HG03575 (cell line): ENCODE results near the gene GPR15LG.
"Not testable (repeated sequence)": the region's sequence is repeated elsewhere in the genome, so short reads cannot be mapped to it uniquely, and the experiment has no call there.

Source experiments
- ATAC-seq: cut with Tn5 transposase; IDR thresholded peaks from one replicate; pipeline ENCODE4 v1.9.1; 2021; ENCODE audit not compliant: unreplicated experiment, insufficient number of reproducible peaks, low FRiP score; ENCODE audit errors: extremely low read depth

Gene GPR15LG

GRCh38 chr10:84173501-84173929 lies at the start of gene GPR15LG:
Gene GPR15LG (plus strand): TSS chr10:84173801. CDS start chr10:84173852, 51 bp downstream.
- ATAC-seq: no peak

GRCh38 chr10:84125910-84126784 lies 47.5 kb upstream of the GPR15LG start:
- not testable (repeated sequence) for ATAC-seq

GRCh38 chr10:84126785-84127167 lies 46.8 kb upstream of the GPR15LG start:
- ATAC-seq: no peak

- no peak for ATAC-seq
Observed at GRCh38 chr10:84135836-84136235, 37.8 kb upstream of the GPR15LG start.

GRCh38 chr10:84137811-84138210 lies 35.8 kb upstream of the GPR15LG start:
- ATAC-seq: no peak

GRCh38 chr10:84138478-84139125 lies 35.0 kb upstream of the GPR15LG start:
- no peak for ATAC-seq

GRCh38 chr10:84139126-84140035 lies 34.2 kb upstream of the GPR15LG start, which contains the start of gene GHITM:
Gene GHITM (plus strand): TSS chr10:84139509. CDS start chr10:84141501, 1,992 bp downstream.
- peak; percentile 98 for ATAC-seq

- ATAC-seq: no peak
Observed at GRCh38 chr10:84140036-84140379, 33.6 kb upstream of the GPR15LG start.

GRCh38 chr10:84147347-84147746 lies 26.3 kb upstream of the GPR15LG start:
- ATAC-seq: no peak

- ATAC-seq: not testable (repeated sequence)
Observed at GRCh38 chr10:84148006-84148597, 25.5 kb upstream of the GPR15LG start.

- ATAC-seq: no peak
Observed at GRCh38 chr10:84149854-84150253, 23.7 kb upstream of the GPR15LG start.

GRCh38 chr10:84152769-84153168 lies 20.8 kb upstream of the GPR15LG start:
- no peak for ATAC-seq

- ATAC-seq: no peak
Observed at GRCh38 chr10:84155521-84155920, 18.1 kb upstream of the GPR15LG start.

- no peak for ATAC-seq
Observed at GRCh38 chr10:84156009-84156408, 17.6 kb upstream of the GPR15LG start.

GRCh38 chr10:84156768-84157167 lies 16.8 kb upstream of the GPR15LG start:
- ATAC-seq: no peak

GRCh38 chr10:84158061-84158460 lies 15.5 kb upstream of the GPR15LG start:
- ATAC-seq: no peak

GRCh38 chr10:84158550-84158949 lies 15.1 kb upstream of the GPR15LG start:
- no peak for ATAC-seq

- ATAC-seq: no peak
Observed at GRCh38 chr10:84159076-84159685, 14.4 kb upstream of the GPR15LG start.
